ENCODE measurements around the gene ZMIZ1.

ZMIZ1 gene, protein sequence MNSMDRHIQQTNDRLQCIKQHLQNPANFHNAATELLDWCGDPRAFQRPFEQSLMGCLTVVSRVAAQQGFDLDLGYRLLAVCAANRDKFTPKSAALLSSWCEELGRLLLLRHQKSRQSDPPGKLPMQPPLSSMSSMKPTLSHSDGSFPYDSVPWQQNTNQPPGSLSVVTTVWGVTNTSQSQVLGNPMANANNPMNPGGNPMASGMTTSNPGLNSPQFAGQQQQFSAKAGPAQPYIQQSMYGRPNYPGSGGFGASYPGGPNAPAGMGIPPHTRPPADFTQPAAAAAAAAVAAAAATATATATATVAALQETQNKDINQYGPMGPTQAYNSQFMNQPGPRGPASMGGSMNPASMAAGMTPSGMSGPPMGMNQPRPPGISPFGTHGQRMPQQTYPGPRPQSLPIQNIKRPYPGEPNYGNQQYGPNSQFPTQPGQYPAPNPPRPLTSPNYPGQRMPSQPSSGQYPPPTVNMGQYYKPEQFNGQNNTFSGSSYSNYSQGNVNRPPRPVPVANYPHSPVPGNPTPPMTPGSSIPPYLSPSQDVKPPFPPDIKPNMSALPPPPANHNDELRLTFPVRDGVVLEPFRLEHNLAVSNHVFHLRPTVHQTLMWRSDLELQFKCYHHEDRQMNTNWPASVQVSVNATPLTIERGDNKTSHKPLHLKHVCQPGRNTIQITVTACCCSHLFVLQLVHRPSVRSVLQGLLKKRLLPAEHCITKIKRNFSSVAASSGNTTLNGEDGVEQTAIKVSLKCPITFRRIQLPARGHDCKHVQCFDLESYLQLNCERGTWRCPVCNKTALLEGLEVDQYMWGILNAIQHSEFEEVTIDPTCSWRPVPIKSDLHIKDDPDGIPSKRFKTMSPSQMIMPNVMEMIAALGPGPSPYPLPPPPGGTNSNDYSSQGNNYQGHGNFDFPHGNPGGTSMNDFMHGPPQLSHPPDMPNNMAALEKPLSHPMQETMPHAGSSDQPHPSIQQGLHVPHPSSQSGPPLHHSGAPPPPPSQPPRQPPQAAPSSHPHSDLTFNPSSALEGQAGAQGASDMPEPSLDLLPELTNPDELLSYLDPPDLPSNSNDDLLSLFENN

GRCh38 chr10:79068562-79069324, at the start of gene ZMIZ1:
TSS of gene ZMIZ1 (plus strand) at chr10:79068966. CDS start at chr10:79201633, 132,667 bp downstream.
- H3K4me3 ChIP-seq (ENCODE audit: low read depth, low read length) = peak within 1 kb of the TSS; percentile 85

- no peak overlapping the region for H3K4me3 ChIP-seq (ENCODE audit: low read depth, low read length)
These were observed 49.2 kb upstream of the ZMIZ1 start for GRCh38 chr10:79019441-79020014.

GRCh38 chr10:79020015-79020491, 48.7 kb upstream of the ZMIZ1 start:
- H3K4me3 ChIP-seq (ENCODE audit: low read depth, low read length) = no peak overlapping the region

DNA sequence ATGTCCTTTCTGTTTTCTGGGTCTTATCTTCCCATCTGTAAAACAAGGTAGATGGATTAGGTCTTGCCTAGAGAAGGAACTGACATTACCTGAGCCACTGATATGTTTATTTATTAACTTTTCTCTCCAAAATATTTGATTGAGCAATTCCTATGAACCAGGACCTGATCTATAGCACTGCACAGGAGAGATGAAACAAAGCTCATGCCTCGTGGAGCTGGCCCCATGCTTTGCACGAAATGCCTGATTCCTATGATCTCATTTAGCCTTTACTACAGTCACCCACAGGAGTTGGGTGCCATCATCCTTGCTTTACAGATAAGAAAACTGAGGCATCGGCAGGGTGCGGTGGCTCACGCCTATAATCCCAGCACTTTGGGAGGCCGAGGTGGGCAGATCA, 48.2 kb upstream of the ZMIZ1 start:
- no peak overlapping the region for H3K4me3 ChIP-seq (ENCODE audit: low read depth, low read length)

DNA sequence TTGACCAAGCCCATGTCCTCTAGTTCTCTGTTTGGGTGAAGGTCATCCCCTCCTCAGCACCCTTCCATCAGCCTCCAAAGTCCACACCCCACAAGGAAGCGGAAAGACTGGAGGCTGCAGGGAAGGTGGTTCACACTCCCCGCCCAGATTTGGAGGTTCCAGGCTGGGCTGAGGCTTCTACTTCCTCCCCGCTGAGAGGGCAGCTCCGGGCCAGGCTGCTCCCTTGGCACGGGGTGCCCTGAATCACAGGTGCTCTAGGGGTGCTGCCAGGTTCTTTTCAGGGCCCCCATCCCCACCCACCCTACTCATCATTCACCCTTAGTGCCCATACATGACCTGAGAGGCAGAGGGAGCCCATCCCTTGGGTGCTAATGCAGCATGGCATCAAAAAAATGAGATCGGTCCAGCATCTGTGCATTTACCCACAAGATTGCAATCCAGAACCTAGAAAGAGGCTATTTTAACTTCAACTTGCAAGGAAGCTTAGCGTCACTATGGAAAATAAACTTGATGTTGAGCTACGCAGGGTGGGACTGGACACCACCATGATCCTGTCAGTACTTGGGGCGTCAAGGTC, 47.3 kb upstream of the ZMIZ1 start:
- no peak overlapping the region for H3K4me3 ChIP-seq (ENCODE audit: low read depth, low read length)

DNA sequence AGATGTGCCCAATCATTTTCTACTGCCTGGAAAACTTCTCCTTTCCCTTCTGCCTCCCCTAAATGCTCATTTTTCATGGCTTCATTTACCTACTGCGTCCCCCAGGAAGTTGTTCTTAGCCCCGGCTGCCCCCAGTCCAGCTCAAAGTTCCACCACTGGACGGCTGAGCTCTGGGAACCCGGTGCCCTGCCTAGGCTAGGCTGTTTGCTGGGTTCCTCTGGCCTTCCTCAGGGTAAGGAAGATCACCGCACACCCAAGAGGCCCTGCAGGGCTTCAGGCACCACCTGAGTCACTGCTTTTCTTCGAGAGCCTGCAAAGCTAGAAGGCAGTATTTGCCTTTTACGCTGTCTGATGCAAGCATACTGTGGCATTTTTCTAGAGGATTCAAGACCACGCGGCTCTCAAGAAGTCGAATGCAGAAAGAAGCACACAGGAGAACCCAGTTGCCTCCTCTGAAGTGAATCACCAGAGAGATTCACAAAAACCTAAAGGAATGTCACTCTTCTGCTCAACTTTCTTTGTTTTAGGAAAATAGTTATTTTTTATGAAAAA, 46.7 kb upstream of the ZMIZ1 start:
- H3K4me3 ChIP-seq (ENCODE audit: low read depth, low read length) = no peak overlapping the region

DNA sequence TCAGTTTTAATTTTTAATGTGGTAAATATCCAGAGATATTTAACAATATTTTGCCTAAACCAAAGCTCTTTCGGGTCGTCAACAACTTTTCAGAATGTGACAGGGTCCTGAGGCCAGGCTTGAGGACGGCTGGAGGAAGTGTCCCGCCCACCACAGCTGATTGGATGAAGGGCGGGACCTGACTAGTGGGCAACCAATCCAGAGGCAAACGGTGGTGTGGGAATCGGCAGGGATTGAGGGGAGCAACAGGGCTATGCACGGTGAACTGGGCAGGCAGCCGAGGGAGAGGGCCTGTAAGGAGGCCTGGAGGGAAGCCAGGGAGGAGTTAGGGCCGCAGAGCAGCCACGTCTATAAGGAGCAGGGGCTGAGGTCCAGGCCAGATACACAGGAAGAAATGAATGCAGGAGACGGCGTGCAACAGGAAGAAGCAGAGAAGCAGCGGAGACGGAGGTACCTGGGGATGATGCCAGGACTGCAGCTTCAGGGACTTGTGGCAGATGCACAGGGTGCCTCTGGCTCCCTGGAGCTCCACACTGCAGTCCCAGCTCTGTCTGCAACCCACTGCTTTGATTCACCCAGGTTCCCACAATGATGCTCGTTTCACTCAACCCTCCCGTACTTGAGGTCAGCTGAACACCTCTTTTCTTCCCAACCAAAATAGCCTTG, 46.1 kb upstream of the ZMIZ1 start:
- H3K4me3 ChIP-seq (ENCODE audit: low read depth, low read length) = no peak overlapping the region

GRCh38 chr10:79023240-79024162, 45.3 kb upstream of the ZMIZ1 start:
- no peak overlapping the region for H3K4me3 ChIP-seq (ENCODE audit: low read depth, low read length)

GRCh38 chr10:79024296-79024695, 44.5 kb upstream of the ZMIZ1 start:
- no peak overlapping the region for H3K4me3 ChIP-seq (ENCODE audit: low read depth, low read length)

- H3K4me3 ChIP-seq (ENCODE audit: low read depth, low read length) = no peak overlapping the region
These were observed 44.0 kb upstream of the ZMIZ1 start for GRCh38 chr10:79024720-79025198.

- no peak overlapping the region for H3K4me3 ChIP-seq (ENCODE audit: low read depth, low read length)
These were observed 43.5 kb upstream of the ZMIZ1 start for GRCh38 chr10:79025199-79025832.

GRCh38 chr10:79026341-79026761, 42.4 kb upstream of the ZMIZ1 start:
- H3K4me3 ChIP-seq (ENCODE audit: low read depth, low read length) = no peak overlapping the region

- H3K4me3 ChIP-seq (ENCODE audit: low read depth, low read length) = no peak overlapping the region
These were observed 42.0 kb upstream of the ZMIZ1 start for GRCh38 chr10:79026806-79027146.

- no peak overlapping the region for H3K4me3 ChIP-seq (ENCODE audit: low read depth, low read length)
These were observed 41.4 kb upstream of the ZMIZ1 start for GRCh38 chr10:79027147-79028055.

- no peak overlapping the region for H3K4me3 ChIP-seq (ENCODE audit: low read depth, low read length)
These were observed 40.7 kb upstream of the ZMIZ1 start for GRCh38 chr10:79028056-79028430.

DNA sequence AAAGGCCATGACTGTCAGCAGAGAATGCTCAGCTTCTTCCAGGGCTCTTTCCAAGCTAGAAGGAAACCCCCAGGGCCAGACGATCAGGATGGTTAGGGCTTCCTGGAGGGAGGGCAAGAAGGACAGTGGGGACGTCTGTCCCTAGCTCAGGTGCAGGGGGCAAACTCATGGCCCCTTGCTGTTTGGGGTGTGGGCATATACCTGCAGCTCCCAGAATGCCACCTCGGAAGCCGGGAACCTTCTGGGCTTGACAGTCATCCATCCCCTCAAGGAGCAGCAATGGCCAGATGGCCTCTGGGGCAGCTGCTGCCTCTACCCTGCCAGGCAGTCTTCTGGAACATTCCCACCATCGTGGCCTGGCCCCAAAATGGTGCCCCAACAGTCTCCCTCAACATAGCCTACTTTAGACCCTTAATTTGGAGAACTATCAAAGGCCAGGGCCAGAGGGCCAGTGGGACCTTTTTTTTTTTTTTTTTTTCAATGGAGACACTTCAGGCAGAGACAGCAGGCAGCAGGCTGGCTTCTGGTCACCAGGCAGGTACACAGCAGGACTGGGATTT, 40.2 kb upstream of the ZMIZ1 start:
- no peak overlapping the region for H3K4me3 ChIP-seq (ENCODE audit: low read depth, low read length)
